Adipocyte (in vitro differentiated cells): ENCODE measurements around the gene P2RX6.
A peak's percentile ranks its signal among the peaks of the same experiment; 100 is the strongest.

Experiments used
- DNase-seq: peaks from one replicate; pipeline ENCODE4 v3.0.0-alpha.2; 2015; ENCODE audit warnings: low read depth
- H3K27me3 ChIP-seq: replicated peaks from 2 replicates; pipeline ENCODE4 v1.7.0; 2013; ENCODE audit warnings: mild to moderate bottlenecking, low read length, moderate library complexity; ENCODE audit not compliant: control insufficient read depth, insufficient read depth
- H3K36me3 ChIP-seq: 2 replicates; pipeline ENCODE4 v1.7.0; 2013; ENCODE audit warnings: low read length, mild to moderate bottlenecking, moderate library complexity; ENCODE audit not compliant: control insufficient read depth, insufficient read depth, severe bottlenecking
- H3K4me1 ChIP-seq: 2 replicates; pipeline ENCODE4 v1.7.0; 2013; ENCODE audit warnings: mild to moderate bottlenecking, low read length, moderate library complexity; ENCODE audit not compliant: control insufficient read depth, insufficient read depth
- H3K4me3 ChIP-seq: 2 replicates; pipeline ENCODE4 v1.7.0; 2013; ENCODE audit warnings: mild to moderate bottlenecking, low read length, moderate library complexity
- H3K9ac ChIP-seq: 2 replicates; pipeline ENCODE4 v1.7.0; 2013; ENCODE audit warnings: mild to moderate bottlenecking, low read length, moderate library complexity
- H3K9me3 ChIP-seq: 2 replicates; pipeline ENCODE4 v1.7.0; 2013; ENCODE audit warnings: mild to moderate bottlenecking, low read length, moderate library complexity; ENCODE audit not compliant: control insufficient read depth

P2RX6 gene

DNA sequence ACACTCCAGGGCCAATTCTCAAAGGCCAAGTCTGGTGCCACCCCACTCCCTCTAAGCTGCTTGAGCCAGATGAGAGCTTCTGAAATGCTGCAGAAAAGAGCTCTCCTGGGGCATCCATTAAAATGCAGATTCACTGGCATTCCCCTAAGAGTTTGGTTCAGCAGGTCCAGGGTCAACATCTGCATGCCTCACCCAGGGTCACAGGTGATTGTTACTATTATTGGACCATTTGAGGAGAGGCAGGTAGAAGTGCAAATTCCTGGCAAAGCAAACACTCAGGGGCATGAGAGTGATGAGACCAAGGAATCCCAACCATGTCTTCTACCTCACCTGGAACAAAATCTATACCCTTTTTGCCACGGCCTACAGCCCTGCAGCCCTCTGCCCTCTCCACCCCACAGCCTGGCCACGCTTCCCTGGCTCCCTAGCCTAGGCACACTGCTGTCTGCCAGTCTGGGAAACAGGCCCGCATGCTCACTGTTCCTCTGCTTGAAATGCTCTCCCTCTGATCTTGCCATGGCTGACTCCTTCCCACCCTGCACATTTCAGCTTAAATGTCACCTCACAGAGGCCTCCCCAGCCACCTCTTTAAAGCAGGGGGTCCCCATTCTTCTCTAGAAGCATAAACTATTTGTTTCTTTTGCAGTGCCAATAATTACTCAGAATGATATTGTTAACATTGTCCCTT lies 4.4 kb upstream of the P2RX6 start:
- Histone ChIP-seq H3K27me3 (no peaks in the 10 kb centered on the region), H3K36me3 (no peaks in the 10 kb centered on the region), H3K4me3 (no peak overlapping the region), H3K4me1 (peaks cover 16% of the 10 kb centered on the region), H3K9ac (no peak overlapping the region), H3K9me3 (no peaks in the 10 kb centered on the region)
- DNase-seq = no peak

DNA sequence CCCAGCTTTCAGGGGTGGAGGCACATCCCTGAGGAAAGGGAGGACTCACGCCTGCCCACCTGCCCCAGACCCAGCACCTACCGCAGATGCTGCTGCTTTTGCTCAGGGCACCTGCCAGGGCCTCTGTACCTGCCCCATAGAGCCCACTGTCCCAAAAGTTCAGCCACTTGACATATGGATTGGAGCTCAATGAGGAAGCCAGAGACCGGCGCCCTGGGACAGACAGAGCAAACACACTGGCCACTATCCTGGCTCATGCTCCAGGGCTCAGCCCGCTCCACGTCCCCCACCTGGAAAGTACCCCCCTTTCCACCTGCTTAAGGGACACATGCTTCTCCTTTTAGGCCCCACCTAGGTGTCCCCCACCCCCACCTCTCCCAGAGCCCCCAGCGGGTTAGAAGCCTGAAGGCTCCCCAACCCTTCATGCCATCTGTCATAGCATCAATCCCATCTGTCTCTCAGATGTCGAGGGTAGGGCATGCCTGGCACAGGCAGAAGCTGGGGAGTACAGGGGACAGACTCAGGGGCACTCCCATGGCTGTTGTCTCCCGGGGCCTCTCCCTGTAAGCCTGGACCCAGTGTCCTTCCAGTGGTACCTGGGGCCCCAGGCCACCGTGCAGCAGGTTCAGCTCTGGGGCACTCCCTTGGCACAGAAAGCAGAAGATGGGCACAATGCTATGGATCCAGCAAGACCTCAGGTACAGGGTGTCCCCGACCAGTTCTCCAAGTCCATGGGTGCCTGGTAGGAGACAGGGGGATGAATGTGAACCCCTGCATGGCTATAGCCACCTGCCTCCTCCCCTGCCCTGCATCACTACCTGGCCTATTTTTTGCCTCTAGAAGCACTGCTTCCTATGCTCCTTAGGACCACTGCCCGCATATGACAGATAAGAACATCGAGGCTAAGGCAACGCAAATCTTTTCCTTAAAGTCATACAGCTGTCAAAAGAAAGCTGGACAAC lies 2.2 kb upstream of the P2RX6 start:
- no peak for DNase-seq
- no peaks in the 10 kb centered on the region for H3K27me3 ChIP-seq
- no peak overlapping the region for H3K9ac ChIP-seq
- H3K36me3 ChIP-seq = no peaks in the 10 kb centered on the region
- H3K9me3 ChIP-seq = no peaks in the 10 kb centered on the region
- no peak overlapping the region for H3K4me3 ChIP-seq
- H3K4me1 ChIP-seq = peaks cover 16% of the 10 kb centered on the region

DNA sequence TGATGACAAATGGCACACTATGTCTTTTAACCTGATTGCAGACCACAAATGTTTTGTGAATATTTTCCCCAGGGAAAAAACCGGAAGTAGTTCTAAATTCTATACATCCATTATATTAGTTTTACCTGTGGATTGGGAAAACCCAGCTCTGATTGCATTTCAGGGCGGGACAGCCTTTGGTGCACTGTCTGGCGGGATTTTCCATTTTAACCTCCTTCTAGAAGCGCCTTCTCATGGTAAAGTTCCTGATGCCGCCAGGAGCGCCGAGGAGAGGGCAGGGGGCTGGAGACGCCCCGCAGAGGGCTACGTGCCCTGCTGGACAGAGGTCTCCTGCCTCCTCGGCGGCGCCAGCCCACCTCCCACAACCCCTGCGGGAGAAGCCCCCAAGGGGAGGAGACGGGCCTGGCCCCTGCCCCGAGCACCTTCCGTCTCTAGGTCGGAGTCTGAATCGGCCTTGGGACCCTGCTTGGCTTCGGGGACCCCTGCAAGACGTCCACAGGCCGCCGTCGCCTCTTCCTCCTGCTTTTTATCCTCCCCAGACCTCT lies 1.2 kb upstream of the P2RX6 start:
- no peaks in the 10 kb centered on the region for H3K36me3 ChIP-seq
- H3K9ac ChIP-seq = peak overlapping the region; percentile 67
- no peaks in the 10 kb centered on the region for H3K9me3 ChIP-seq
- H3K27me3 ChIP-seq = no peaks in the 10 kb centered on the region
- H3K4me1 ChIP-seq = peaks cover 16% of the 10 kb centered on the region
- DNase-seq = peak; percentile 30
- peak overlapping the region; percentile 76 for H3K4me3 ChIP-seq

DNA sequence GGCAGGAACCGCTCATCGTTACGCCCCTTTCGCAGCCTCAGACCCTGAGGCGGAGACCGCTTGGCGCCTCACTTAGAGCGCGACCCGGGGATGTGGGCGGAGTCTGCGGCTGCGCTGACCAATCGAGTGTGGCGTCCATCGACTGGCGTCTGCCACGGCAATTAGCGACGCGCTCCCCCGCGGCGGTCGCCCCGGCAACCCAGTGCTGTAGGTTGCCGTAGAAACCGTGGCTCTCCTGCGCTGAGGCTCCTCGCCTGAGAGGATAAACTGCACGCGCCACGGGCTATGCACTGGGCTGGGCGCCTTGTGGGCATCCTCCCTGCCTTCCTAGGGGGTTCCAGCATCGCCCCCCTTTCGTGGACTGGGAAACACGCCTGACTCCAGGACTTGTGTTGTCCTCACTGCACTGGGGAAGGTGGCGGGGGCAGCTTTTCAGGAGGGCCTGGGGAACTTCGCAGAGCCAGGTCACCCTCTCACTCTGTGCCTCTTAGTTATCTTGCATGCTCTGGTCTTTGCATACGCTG lies 701 bp upstream of the P2RX6 start:
- Histone ChIP-seq H3K4me1 (peaks cover 16% of the 10 kb centered on the region), H3K9me3 (no peaks in the 10 kb centered on the region), H3K4me3 (peak overlapping the region; percentile 76), H3K27me3 (no peaks in the 10 kb centered on the region), H3K9ac (peak overlapping the region; percentile 67), H3K36me3 (no peaks in the 10 kb centered on the region)
- peak; percentile 95 for DNase-seq

DNA sequence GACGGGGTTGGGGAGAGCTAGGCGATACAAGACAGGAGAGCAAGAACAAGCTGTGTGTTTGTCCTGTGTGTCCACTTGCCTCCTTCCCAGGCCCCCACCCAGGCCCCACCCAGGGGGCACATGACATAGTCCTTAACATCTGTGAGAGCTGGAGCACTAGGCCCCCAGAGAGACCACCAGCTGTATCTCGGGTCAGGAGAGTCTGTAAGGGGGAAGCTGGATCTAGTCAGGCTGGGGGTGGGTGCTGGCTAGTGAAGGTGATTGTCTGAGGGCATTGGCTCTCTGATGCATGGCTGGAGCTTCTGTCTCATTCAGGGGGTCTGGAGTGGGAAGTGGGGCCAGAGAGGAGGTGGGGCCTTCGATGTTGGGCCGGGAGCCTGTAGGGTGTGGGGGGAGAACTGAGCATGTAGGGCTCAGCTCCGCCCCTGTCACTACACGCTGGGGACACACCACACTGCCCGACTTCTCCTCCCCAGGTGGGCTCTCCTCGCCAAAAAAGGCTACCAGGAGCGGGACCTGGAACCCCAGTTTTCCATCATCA lies 571 bp downstream of the P2RX6 start:
- H3K4me1 ChIP-seq = peaks cover 16% of the 10 kb centered on the region
- no peaks in the 10 kb centered on the region for H3K9me3 ChIP-seq
- H3K4me3 ChIP-seq = peak overlapping the region; percentile 76
- peak overlapping the region; percentile 58 for H3K9ac ChIP-seq
- H3K36me3 ChIP-seq = no peaks in the 10 kb centered on the region
- H3K27me3 ChIP-seq = no peaks in the 10 kb centered on the region
- DNase-seq = no peak

DNA sequence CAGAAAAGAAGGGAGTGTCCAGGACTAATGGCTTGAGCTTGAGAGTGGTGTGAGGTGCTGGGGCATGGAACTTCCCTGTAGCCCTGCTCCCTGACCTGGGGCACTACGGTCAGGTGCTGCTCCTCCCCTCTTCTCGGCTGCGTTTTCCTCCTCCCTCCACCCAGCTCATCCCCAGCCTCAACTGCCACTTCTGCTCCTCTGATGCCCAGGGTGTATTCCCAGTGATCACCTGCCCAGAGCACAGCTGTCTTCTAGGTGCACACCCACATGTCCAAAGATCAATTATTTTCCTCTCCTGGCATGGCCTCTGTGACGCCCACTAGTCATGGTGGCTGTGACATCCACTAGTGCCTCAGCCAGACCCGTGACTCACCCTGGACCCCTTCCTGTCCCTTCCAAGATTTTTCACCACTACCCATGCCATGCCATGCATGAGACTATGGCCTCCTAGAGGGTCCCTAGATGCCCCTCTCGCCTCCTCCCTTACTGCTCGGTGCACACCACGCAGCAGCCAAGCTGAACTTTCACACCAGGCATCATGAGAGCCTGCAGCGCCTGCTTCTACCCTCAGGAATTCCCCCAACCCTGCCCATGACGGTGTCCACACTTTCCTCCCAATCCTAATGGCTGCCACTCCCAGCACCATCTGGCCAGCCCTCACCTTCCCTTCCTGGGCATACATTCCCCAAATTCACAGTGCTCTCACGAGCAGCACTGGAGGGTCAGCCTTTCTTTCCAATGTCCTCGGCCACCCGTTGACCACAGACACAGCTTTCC lies 1.9 kb downstream of the P2RX6 start:
- Histone ChIP-seq H3K27me3 (peaks cover 4% of the 10 kb centered on the region), H3K4me3 (no peak overlapping the region), H3K9ac (no peak overlapping the region), H3K4me1 (peaks cover 16% of the 10 kb centered on the region), H3K36me3 (no peaks in the 10 kb centered on the region), H3K9me3 (no peaks in the 10 kb centered on the region)
- no peak for DNase-seq

DNA sequence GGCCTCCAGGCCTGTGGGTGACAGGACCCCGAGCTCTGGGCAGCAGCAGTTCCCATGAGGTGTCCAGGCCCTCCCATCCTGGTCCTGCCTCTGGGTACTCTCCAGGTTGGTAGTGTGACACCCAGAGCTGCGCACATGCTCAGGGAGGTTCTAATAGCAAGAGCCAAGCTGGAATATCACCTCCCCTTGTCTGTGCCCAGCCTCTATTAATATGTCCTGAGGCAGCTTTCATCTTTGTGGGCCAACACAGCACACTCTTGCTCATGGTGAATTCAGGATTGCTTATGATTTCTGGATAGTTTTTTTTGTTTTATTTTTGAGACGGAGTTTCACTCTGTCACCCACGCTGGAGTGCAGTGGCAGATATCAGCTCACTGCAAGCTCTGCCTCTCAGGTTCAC lies 3.3 kb downstream of the P2RX6 start:
- Histone ChIP-seq H3K36me3 (no peaks in the 10 kb centered on the region), H3K4me1 (peaks cover 16% of the 10 kb centered on the region), H3K4me3 (no peak overlapping the region), H3K27me3 (peaks cover 10% of the 10 kb centered on the region), H3K9me3 (no peaks in the 10 kb centered on the region), H3K9ac (no peak overlapping the region)
- no peak for DNase-seq

DNA sequence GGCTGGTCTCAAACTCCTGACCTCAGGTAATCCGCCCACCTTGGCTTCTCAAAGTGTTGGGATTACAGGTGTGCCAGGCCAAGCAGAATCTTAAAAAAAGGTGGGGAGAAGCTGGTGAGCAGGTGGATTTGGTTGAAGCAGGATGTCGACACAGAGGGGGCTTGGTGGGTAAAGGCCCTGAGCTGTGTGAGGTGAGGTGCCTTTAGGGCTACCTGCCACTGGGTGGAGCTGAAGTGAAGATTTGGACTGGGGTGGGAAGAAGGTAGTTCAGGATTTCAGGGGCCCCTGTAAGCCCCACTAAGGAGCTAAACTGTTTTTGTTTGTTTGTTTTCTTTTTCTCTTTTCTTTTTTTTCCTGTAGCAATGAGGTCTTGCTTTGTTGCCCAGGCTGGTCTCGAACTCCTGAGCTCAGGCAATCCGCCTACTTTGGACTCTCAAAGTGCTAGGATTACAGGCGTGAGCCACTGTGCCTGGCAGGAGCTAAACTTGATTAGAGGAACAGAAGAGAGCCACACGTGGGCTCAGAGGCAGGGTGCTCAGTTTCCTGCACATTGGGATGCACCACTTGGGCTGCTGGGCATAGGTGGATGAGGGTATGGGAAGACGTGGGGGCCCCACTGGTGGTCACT lies 6.0 kb downstream of the P2RX6 start:
- Histone ChIP-seq H3K9me3 (no peaks in the 10 kb centered on the region), H3K27me3 (peaks cover 14% of the 10 kb centered on the region)
- DNase-seq = no peak

DNA sequence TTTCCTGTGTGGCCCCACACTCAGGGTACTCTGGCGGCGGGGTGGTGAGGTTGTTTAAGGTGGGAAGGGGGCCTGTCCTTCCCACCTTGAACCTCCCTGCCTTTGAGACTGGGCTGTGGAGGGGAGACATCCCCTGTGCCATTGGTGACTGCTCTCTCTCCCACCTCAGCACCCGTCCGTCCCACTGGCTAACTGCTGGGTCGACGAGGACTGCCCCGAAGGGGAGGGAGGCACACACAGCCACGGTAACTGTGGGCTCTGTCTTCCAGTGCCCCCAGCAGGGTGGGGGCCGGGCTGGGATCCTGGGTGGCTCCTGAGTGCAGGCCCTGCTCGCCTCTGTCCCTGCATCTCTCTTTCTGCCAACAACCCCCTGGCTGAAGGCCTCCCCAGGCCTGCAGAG lies 7.5 kb downstream of the P2RX6 start:
- no peaks in the 10 kb centered on the region for H3K9me3 ChIP-seq
- no peak overlapping the region for H3K4me3 ChIP-seq
- no peaks in the 10 kb centered on the region for H3K4me1 ChIP-seq
- no peak for DNase-seq
- H3K9ac ChIP-seq = no peak overlapping the region
- H3K27me3 ChIP-seq = peaks cover 21% of the 10 kb centered on the region
- H3K36me3 ChIP-seq = no peaks in the 10 kb centered on the region

More for the DNA sequence above, 6.0 kb downstream of the P2RX6 start:
- no peaks in the 10 kb centered on the region for H3K4me1 ChIP-seq
- no peak overlapping the region for H3K9ac ChIP-seq
- H3K36me3 ChIP-seq = no peaks in the 10 kb centered on the region
- H3K4me3 ChIP-seq = no peak overlapping the region

DNA sequence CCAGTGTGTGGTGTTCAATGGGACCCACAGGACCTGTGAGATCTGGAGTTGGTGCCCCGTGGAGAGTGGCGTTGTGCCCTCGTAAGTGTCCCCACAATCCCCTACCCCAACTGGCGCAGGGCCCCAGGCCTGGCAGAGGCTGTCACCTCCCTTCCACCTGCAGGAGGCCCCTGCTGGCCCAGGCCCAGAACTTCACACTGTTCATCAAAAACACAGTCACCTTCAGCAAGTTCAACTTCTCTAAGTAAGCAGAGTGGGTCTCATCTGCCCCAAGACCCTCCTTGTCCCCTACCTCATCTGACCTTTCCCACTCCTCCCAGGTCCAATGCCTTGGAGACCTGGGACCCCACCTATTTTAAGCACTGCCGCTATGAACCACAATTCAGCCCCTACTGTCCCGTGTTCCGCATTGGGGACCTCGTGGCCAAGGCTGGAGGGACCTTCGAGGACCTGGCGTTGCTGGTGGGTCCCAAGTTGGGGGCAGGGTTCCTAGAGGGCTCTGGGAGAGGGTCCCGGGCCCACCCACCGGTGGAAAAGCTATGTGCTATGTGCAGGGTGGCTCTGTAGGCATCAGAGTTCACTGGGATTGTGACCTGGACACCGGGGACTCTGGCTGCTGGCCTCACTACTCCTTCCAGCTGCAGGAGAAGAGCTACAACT lies 8.1 kb downstream of the P2RX6 start:
- Histone ChIP-seq H3K27me3 (peaks cover 27% of the 10 kb centered on the region), H3K4me3 (no peak overlapping the region), H3K9me3 (no peaks in the 10 kb centered on the region), H3K4me1 (no peaks in the 10 kb centered on the region), H3K36me3 (no peaks in the 10 kb centered on the region), H3K9ac (no peak overlapping the region)
- no peak for DNase-seq
